ENCODE measurements around the gene CCDC71.

DNA sequence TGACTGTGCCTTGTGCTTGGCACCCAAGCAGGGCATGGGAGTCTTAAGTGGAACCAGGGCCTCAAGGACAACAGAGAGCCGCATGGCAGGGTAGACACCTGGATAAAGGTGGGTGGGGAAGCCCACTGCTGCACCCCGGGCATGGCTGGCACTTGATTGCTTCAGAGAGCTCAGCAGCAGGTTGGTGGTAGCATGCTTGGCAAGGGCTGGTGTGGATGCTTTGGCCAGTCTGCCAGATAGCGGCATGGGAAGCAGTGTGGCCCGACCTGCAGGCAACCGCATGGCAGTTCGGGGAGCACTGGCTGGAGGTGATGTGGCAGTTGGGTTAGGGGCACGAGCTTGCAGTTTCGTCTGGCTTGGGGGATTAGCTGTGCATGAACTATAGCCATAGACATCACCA, 2.5 kb downstream of the CCDC71 start:
- TF ChIP-seq, protein P1, sequence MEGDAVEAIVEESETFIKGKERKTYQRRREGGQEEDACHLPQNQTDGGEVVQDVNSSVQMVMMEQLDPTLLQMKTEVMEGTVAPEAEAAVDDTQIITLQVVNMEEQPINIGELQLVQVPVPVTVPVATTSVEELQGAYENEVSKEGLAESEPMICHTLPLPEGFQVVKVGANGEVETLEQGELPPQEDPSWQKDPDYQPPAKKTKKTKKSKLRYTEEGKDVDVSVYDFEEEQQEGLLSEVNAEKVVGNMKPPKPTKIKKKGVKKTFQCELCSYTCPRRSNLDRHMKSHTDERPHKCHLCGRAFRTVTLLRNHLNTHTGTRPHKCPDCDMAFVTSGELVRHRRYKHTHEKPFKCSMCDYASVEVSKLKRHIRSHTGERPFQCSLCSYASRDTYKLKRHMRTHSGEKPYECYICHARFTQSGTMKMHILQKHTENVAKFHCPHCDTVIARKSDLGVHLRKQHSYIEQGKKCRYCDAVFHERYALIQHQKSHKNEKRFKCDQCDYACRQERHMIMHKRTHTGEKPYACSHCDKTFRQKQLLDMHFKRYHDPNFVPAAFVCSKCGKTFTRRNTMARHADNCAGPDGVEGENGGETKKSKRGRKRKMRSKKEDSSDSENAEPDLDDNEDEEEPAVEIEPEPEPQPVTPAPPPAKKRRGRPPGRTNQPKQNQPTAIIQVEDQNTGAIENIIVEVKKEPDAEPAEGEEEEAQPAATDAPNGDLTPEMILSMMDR (IDR thresholded peaks at IDR 0.05 in 8 of 11, conservative IDR thresholded peaks at IDR 0.05 in 3 of 11), result no peak
- TF ChIP-seq POLR2A (IDR thresholded peaks at IDR 0.05), result no peak
